CD4-positive, alpha-beta T cell treated with Interleukin-4 for 4 hours (primary cell): ENCODE measurements around the gene B4GAT1.
"Not testable (repeated sequence)": the region's sequence is repeated elsewhere in the genome, so short reads cannot be mapped to it uniquely, and the experiment has no call there.

Experiments used
- DNase-seq: peaks from one replicate; pipeline ENCODE4 v3.0.0-alpha.2; 2020

Gene B4GAT1

DNA sequence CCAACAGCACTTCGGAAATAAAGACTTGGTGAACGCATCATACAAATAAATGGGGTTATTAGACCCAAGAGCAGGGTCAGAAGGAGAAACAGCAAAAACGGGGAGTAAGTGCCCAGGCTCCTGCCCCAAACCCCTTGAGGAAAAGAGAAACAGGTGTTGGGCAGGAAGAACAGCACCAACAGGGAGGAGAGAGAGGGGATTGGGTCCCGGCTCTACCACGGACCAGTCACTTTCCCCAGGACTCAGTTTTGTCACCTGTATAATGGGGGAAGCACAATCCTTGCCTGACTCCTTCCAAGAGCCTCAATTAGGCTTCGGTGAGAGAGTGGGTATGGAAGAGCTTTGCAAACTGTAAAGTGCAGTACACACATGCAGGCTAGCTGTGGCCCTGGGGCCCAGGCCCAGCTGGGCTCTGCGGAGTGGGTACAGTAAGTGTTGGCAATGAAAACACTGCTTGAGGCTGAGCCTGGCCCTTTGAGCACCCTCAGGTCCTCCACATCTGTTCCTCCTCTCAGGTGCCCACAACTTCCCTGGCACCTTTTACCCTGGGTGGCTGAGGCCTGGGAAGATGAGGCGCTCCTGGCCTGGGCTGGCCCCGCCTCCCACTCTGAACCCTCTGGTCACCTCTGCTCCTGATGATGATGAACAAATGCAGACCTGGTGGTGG is 15.2 kb upstream of the B4GAT1 start:
- no peak for DNase-seq

DNA sequence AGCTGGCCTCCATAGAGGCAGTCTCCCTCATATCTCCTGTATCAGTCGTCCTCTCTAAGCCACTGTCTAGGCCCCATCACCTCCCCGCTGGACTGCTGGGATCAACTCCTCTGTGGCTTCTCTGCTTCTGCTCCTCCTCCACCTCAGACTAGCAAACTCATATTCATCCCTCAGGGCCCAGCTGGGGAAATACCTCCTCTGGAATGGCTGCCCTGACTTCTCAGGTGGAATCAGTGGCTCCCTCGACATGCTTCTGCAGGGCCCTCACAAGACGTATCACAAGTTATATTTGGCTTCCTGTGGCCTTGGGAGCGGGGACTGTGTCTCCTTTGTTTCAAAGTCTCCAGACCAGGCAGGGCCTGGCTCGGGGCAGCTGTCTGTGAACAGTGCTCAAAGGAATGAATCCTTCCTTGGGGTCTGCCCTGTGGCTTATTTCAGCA is 14.1 kb upstream of the B4GAT1 start:
- DNase-seq, result no peak

DNA sequence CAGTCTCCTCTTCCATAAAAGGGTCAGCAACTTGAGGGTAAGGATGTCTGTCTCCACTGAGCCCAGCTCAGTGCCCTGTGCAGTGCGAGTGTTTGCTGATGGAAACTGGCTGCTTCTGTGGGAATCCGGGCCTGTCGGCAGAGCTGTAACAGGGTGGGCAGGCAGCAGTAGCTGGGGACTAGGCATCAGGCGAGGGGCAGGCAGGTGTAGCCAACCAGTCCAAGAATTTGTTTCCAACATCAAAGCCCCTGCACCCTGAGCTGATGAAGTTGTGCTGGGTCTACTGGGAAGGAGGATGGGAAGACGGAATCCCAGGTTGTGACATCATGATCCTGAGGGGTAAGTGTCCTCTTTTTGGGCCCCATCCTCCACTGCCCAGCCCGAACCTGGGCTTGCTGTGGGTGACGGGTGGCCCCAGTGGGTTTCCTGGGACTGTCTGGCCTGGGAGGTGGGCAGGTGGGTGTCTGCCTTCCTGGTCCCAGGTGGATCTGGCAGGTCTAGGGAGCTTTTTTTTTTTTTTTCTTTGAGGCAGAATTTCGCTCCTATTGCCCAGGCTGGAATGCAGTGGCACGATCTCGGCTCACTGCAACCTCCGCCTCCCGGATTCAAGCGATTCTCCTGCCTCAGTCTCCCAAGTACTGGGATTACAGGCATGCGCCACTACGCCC is 13.1 kb upstream of the B4GAT1 start:
- no peak for DNase-seq

DNA sequence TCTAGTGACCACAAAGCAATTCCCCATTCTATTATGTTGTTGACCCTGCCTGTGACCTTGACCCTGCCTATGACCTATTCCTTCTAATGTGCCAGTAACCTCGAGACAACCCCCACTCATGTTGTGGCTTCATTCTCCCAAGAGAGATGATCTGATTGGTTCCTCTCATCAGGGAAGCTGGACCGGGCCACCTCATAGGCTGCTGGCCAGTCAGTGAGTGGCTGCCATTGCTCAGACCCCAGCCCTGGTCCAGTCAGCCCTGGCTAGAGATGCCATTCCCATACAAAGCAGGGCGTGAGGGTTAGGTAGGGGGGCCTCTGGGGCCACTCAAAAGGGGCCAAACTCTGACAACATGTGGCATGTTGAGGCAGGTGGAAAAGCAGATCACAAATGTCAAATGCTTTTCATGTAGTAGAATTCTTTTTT is 12.2 kb upstream of the B4GAT1 start:
- no peak for DNase-seq

DNA sequence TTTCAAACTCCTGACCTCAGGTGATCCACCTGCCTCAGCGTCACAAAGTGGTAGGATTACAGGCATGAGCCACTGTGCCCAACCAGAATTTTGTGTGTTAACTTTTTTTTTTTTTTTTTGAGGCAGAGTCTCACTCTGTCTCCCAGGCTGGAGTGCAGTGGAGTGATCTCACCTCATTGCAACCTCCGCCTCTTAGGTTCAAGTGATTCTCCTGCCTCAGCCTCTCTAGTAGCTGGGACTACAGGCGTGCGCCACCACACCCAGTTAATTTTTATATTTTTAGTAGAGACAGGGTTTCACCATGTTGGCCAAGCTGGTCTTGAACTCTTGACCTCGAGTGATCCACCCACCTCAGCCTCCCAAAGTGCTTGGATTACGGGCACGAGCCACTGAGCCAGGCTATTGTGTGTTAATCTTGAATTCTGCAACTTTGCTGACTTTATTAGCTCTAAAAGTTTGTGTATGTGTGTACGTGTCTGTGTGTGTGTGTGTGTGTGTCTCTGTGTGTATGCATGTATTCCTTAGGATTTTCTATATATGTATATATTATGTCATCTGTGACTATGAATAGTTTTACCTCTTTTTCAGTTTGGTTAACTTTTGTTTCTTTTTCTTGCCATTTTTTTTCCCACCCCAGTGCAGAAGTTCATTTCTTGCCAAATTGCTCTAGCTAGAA is 3.3 kb upstream of the B4GAT1 start:
- DNase-seq, result not testable (repeated sequence)

DNA sequence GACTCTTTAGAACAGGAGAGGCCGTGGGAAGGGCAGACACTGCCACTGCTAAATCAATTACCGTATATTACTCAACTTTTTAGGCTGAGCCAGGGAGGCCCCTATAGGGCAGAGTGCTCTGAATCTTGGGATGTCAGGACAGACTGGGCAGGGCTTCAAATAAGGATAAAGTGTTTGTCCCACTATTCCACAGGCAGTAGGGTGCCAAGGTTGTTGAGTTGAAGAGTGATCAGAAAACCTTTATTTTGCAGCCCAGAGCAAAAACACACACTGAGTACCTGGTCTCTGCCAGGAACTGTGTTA is 1.6 kb upstream of the B4GAT1 start:
- DNase-seq, result no peak

DNA sequence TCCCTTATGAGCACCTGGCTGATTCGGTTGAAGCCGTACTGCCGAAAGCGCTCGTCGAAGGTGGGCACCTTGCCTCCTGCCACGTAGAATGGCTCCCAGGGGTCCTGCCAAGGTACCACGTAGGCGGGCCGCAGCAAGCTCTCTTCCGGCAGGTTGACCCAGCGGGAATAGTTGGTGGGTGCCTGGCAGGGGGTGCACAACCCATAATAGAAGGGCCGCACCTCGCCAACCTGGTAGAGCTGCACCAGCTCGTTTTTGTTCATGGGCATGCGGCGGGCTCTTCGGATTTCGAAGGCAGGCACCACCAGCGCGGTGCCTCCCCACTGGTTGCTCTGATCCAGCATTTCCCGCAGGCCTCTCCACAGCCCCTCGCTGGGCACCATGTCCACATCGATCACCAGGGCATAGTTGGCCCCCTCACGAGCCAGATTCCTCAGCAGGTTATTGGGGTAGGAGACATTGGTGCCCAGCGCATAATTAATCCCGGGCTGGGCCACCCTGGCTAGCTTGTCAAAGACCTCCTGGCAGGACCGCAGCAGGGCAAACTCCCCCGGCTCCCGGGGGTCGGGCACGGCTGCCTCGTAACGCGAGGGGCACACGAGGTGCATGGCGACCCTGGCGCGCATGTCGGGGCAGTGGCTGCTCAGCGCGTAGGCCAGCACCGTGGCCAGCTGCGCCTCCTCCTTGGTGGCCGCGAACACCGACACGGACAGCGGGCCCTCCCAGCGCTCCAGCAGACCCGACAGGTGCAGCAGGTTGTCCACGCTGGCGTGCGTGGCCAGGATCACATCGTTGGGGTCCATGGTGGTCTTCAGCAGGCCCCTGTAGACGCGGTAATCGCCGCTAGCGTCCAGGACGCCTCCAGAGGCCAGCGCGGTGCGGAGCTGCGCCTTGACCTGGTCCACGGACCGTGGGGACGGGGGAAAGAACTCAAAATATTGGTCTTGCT is 679 bp downstream of the B4GAT1 start:
- no peak for DNase-seq

DNA sequence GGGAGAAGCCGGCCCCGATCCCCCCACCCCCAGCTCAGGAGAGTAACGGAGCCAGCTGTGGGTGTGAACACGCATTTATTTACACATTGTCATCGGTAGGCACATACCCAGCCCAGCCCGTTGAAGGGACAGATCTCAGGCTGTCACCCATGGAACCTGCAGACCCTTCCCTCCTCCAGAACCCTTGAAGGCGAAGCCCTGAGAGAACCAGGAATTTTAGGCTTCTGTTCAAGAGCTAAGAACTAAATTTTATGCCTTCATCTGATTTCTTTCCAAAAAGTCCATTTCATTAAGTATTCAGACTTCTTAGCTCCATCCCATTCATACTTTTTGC is 2.1 kb downstream of the B4GAT1 start:
- DNase-seq, result no peak

DNA sequence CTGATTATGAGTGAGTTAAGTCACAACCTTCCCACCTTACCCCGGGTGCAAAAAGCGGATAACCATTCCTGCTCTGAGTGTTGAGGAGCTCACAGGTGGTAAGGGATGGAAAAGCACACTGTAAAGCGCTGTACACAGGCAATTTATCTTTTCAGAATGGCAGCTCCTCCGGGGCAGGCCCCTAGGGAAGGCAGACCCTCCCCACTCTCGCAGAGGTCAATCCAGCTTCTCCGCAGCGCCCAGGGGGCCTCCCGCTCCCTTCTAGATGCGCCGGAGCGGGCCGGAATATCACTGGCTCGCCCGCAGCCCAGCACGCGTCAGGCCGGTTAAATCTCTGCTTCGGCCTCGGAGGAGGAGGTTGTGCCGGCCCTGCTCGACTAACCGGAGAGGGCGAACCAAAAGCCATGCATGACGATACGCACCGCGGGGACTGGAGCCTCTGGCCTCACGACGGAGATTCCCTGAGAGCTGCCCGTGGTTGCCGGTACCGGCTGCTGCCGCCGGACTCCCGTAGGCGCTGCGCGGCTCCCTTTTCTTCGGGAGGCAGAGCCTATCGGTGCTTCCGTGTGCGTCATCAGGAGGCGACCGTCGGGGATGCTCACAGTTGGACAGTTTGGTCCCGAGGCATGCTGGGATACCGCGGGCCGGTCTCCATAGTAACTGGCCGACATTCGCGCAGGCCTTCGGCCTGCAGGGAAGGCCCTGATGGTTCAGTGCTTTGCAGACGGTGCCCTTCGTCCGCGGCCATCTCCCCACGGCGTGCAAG is 2.7 kb downstream of the B4GAT1 start, which contains the start of gene BRMS1:
BRMS1 (minus strand) TSS at position 555 of the 766 bp plus-strand sequence. CDS start 2,870 bp downstream, outside the sequence.
- peak; percentile 95 for DNase-seq

DNA sequence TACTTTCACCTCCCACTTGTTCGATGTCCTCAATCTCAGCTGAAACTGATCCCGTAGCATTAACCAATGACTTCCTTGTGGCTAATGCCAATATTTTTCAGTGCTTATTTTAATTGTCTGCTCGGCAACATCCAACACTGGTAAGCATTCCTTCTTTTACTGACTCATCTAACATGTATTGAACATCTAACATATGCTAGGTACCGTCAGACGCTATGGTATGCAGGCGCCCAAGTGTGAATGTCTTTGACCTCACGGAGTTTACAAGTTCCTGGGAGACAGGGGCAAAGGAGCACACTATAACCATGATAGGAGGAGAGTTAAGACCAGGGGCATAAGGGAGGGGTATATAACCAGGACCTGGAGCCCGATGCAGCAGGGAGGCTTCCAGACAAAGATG is 4.3 kb downstream of the B4GAT1 start:
- DNase-seq, result no peak

DNA sequence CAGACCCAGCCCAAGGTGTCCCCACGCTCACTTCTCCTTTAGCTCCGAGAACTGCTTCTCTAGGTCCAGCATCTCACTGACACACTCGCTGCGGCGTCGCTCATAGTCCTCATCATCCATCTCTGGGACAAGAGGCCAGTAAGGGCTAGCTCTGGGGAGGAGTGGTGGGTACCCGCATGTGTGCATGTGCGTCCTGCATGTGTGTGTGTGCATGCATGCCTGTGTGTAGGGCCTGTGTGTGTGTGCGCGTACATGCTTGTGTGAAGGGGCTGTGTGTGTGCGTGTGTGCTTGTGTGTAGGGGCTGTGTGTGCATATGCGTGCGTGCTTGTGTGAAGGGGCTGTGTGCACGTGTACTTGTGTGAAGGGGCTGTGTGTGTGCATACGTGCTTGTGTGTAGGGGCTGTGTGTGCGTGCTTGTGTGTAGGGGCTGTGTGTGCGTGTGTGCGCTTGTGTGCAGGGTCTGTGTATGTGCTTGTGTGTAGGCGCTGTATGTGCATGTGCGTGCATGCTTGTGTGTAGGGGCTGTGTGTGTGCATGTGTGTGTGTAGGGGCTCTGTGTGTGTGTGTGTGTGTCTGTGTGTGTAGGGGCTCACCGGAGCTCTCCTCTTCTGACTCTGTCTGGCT is 5.8 kb downstream of the B4GAT1 start:
- DNase-seq, result no peak

DNA sequence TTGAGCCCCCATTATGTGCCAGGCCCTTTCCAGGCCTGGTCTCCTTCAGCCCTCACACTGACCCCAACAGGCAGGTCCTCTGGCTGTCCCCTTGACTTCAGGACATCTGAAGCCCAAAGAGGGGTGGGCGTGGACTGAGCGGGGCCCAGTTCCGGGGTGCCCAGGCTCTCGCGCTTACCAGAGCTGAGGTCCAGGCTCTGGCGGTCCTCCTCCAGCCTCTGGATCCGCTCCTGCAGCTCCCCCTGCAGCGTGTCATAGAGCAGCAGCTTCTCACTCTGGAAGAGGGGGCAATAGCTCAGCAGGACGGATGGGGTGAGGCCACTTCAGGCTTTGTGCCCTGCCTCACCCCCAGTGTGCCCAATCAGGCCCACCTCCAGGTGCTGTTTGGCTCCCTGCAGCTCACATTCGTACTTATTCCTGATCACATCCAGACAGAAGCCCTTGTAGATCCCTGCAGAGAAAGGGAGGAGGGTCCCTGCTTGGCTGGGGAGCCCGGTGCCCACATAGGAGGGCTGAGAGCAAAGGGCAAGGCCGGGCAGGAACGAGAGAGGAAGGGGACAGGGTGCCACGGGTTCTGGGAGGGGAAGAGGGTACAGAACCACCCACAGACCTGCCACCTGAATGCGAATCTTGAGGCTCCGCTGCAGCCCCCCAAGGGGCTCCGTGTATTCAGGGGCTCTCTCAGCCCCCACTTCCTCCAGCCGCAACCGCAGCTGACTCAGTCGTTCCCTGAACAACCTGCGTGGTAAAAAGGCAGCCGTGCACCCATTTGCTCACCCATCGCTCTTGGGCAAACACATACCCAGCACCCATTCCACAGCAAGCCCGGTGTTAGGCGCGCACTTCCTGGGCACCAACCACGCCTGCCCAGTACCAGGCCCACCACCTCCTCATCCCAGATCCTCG is 6.6 kb downstream of the B4GAT1 start:
- DNase-seq, result no peak

DNA sequence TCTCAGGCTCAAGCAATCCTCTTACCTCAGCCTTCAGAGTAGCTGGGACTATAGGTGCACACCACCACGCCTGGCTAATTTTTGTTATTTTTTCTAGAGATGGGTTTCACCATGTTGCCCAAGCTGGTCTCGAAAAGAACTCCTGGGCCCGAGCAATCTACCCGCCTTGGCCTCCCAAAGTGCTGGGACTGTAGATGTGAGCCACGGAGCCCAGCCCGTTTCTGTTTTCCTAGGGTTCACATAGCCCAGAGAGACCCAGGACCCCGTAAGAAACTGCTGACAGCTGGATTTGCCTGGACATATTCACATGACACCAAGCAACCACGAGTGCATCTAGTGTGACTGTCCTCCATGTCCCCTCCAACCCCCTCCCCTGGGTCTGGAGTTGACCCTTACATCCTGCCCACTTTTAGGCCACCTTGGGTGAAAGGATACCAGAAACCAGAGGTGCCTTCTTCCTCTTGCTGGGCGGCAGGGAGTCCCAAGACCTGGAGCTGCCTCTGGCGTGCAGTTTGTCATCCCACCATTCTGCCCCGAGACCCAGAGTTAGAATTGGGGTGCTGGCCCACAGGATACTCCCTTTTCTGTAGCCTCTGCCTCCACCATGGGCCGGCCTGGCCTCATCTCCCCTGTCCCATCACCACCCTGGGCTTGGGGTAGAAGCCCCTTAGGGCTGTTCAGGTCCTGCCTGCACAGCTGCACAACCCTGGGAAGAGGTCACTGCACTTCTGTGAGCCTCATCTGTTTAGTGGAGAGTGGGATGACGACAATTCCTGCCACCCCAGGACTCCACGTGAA is 7.5 kb downstream of the B4GAT1 start:
- DNase-seq, result no peak

DNA sequence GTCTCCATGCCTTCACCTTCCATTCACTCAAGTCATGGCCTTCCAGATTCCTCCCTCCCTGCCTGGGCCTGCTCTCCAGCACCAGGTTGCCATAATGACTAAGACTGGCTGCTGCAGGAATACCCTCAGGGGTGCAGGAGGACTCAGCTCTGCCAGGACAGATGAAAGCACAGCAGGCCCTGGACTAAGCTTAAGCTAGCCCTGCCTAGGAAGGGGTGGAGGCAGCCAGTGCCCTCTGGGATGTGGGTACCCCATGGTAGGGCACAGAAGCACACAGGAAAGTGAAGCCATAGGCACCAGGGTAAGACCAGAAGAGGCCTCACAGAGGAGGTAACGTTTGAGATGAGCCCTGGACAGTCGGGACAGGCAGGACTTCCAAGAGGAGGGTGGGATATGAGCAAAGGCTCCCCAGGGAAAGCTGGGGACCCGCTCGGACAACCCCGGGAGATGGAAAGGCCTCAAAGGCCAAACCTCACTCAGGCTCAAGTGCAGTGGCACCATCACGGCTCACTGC is 8.2 kb downstream of the B4GAT1 start:
- DNase-seq, result no peak

DNA sequence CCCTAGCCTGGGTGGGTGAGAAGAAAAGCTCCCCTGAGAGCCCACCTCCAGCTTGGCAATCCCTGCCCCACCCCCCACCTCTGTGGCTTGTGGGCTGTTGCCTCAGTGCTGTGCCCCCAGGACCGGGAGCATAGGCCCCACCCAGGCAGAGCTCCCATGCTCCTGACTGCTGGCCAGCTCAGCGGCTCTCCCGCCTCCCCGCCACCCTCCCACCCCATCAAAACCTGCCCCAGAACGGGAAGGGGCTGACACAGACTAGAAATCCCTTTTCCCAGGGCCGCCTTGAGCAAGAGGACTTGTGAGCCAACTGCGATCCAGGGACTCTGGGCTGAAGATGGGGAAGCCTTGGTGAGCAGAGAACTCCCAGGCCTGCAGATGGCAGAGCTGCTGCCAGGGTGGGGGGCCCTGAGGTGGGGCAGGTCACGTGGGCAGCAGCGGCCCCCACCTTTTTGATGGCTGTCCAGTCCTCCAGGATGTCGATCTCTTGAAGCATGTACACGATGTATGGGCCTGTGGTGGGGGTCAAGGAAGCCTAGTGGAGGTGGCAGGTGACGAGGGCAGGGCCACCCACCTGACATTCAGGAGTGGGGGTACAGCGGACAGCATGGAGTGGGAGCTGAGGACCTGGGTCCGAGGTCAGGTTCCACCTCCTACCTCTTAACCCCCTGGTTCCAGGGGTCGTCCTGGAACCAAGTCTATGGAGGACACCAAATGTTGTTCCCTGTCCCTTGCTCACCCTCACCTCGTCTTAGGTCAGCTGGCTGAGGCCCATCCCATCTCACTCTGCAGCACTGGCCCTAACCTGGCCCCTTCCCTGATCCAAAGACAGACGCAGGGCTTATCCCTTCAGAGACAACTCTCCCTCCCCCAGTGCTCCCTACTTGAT is 8.9 kb downstream of the B4GAT1 start:
- DNase-seq, result no peak

DNA sequence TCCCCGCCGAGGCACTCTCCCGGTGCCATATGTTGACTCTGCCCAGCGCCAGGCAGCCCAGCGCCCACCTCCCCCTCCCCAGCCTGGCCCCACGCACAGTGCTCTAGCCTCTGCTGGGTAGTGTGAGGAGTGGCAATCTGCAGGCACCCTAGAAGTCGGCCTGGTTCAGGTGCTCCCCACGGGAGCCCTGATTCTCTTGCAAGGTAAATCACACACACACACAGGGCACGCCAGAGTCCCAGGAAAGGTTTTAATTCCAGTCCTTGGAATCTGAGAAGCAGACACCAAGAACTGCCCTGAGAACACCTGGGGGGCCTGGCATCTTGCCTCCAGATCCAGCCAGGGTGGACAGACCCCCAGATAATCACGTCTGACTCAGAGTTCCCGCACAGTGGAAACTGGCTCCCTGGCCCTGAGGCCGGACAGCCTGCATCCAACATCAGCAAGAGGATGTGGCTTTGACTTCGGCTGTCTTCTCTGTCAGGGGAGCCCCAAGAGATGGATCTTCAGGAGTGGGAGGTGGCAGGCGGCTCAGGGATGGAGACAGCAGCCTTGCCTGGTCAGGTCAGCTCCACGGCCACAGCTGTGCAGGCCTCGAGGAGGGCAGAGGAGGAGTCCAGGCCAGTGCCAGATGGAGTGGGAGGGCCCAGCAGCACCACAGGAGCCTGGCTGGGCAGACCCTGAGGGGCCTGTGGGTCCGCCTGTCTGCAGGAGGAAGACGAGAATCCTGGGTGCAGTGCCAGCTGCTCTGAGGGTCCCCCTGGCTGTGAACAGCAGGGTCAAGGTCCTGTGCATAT is 10.1 kb downstream of the B4GAT1 start:
- DNase-seq, result no peak

DNA sequence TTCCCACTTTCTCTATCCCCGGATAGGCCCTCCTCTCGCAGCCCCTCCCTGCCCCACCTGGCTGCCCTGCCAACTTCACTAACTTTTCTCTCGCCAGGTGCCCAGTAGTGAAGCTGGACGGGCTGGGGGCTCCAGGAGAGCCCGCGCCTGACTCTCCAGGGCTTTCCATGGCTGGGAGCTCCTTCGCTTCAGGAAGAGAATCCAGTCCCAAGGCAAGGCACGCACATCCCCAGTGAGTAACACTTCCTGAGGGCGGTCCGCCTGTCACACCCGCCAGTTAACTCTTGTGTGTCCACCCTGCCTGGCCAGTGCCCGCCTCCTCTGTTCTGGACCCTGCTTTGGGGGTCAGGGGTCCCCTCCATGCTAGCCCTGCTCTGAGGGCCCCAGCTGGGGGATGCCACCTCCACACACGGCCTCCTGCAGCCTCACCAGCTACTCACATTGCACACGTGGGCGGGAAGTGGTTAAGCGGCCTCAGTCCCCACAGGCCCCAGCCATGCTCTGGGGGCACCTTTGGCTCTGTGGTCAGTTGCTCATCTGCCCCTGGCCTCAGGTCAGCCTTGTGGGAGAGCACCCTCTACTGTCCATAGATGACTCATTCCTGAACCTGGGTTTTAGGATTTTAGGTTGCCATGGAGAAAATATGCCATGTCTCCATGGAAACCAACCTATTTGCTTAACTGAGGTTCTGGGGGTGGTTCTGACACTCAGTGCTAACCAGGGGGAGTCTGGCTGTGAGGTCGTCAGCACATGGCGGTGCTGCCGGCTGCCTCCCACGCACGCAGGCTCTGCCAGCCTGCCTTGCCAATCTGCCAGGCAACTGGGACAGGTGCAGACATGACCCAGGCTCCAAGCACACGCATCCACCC is 11.0 kb downstream of the B4GAT1 start, which contains the start of gene RIN1:
RIN1 (minus strand) TSS at position 201 of the 869 bp plus-strand sequence; CDS start at position 169, 32 bp downstream.
- peak; percentile 76 for DNase-seq
